CD14-positive monocyte (primary cell): ENCODE data around the gene FAM53B. TPM values are rescaled to one million over a fixed set of nuclear protein-coding genes. Genes with fewer than 3 reads are reported as not detected.

Experiments used
- DNase-seq, 3 donors: peaks; one replicate each; pipeline ENCODE4 v3.0.0-alpha.2; 2011 to 2022
- H2AFZ ChIP-seq: 2 replicates; pipeline ENCODE4 v1.6.0; 2012; ENCODE audit warnings: mild to moderate bottlenecking, low read depth, low read length, inconsistent platforms; ENCODE audit not compliant: insufficient read depth, poor library complexity, severe bottlenecking
- H3K27ac ChIP-seq, 2 donors: 1 replicate in 1 of 2; 2 replicates in 1 of 2; pipeline ENCODE4 v1.5.1; 2012 to 2013; ENCODE audit warnings: low read length in 2 of 2, control low read depth in 1 of 2, inconsistent platforms in 1 of 2, low read depth in 1 of 2, mild to moderate bottlenecking in 1 of 2
- H3K27me3 ChIP-seq, 2 donors: one replicate each; pipeline versions ENCODE4 v1.6.0 to v1.6.1; 2011 to 2013; ENCODE audit warnings: low read length in 2 of 2; ENCODE audit not compliant: control insufficient read depth in 2 of 2, insufficient read depth in 2 of 2
- H3K36me3 ChIP-seq, 2 donors: replicated peaks in 1 of 2; 1 replicate in 1 of 2; 2 replicates in 1 of 2; pipeline versions ENCODE4 v1.5.1 to v1.6.1; 2012 to 2013; ENCODE audit warnings: low read length in 2 of 2, control low read depth in 1 of 2, inconsistent platforms in 1 of 2, mild to moderate bottlenecking in 1 of 2; ENCODE audit not compliant: insufficient read depth in 2 of 2, control insufficient read depth in 1 of 2
- H3K4me1 ChIP-seq, 2 donors: 1 replicate in 1 of 2; 2 replicates in 1 of 2; pipeline versions ENCODE4 v1.5.1 to v1.6.1; 2012 to 2013; ENCODE audit warnings: low read length in 2 of 2, control low read depth in 1 of 2, inconsistent platforms in 1 of 2, mild to moderate bottlenecking in 1 of 2, moderate library complexity in 1 of 2; ENCODE audit not compliant: insufficient read depth in 2 of 2, control insufficient read depth in 1 of 2
- H3K4me2 ChIP-seq: replicated peaks from 2 replicates; pipeline ENCODE3; 2012; ENCODE audit warnings: low read length, moderate library complexity, mild to moderate bottlenecking; ENCODE audit not compliant: poor library complexity, severe bottlenecking; ENCODE audit errors: extremely low read depth
- H3K4me3 ChIP-seq, 3 experiments: fragments of 200-600 bp in 1 of 3; sonication (generic) in 1 of 3; replicated peaks in 1 of 3; 1 replicate in 2 of 3; 2 replicates in 1 of 3; pipeline ENCODE4 v1.5.1; 2011 to 2013; ENCODE audit warnings: low read length in 3 of 3, mild to moderate bottlenecking in 3 of 3, control low read depth in 2 of 3, low read depth in 2 of 3, inconsistent platforms in 1 of 3, moderate library complexity in 1 of 3
- H3K79me2 ChIP-seq: 2 replicates; pipeline ENCODE4 v1.6.0; 2012; ENCODE audit warnings: mild to moderate bottlenecking, control low read depth, inconsistent platforms, low read length, moderate library complexity; ENCODE audit not compliant: insufficient read depth
- H3K9ac ChIP-seq: 2 replicates; pipeline ENCODE4 v1.6.0; 2017; ENCODE audit warnings: low read length, mild to moderate bottlenecking; ENCODE audit not compliant: insufficient read depth, poor library complexity, severe bottlenecking
- H3K9me3 ChIP-seq, 2 donors: replicated peaks in 1 of 2; 1 replicate in 1 of 2; 2 replicates in 1 of 2; pipeline versions ENCODE4 v1.5.1 to v1.6.1; 2012 to 2013; ENCODE audit warnings: low read length in 2 of 2, control low read depth in 1 of 2; ENCODE audit not compliant: control insufficient read depth in 1 of 2, insufficient read depth in 1 of 2
- H4K20me1 ChIP-seq: 2 replicates; pipeline ENCODE4 v1.6.0; 2012; ENCODE audit warnings: mild to moderate bottlenecking, low read length, control low read depth, moderate library complexity; ENCODE audit not compliant: insufficient read depth
- H3K27ac Mint-ChIP-seq, 7 donors: one replicate each; pipeline ENCODE4 v1.8.0; 2020; ENCODE audit warnings: mild to moderate bottlenecking in 7 of 7, mixed read lengths in 7 of 7, moderate library complexity in 6 of 7, inconsistent platforms in 2 of 7
- H3K27me3 Mint-ChIP-seq, 3 donors: one replicate each; pipeline ENCODE4 v1.8.0; 2021 to 2022; ENCODE audit warnings: low read depth in 3 of 3, mild to moderate bottlenecking in 3 of 3, mixed read lengths in 3 of 3, moderate library complexity in 3 of 3, inconsistent platforms in 1 of 3
- H3K36me3 Mint-ChIP-seq, 2 donors: one replicate each; pipeline ENCODE4 v1.8.0; 2020; ENCODE audit warnings: mixed read lengths in 2 of 2, inconsistent platforms in 1 of 2, mild to moderate bottlenecking in 1 of 2
- H3K4me1 Mint-ChIP-seq: one replicate; pipeline ENCODE4 v1.8.0; 2020; ENCODE audit warnings: mild to moderate bottlenecking, mixed read lengths
- H3K4me3 Mint-ChIP-seq, 2 donors: one replicate each; pipeline ENCODE4 v1.8.0; 2020; ENCODE audit warnings: mild to moderate bottlenecking in 2 of 2, mixed read lengths in 2 of 2, moderate library complexity in 1 of 2
- H3K9me3 Mint-ChIP-seq, 7 donors: one replicate each; pipeline ENCODE4 v1.8.0; 2020 to 2022; ENCODE audit warnings: mixed read lengths in 7 of 7, mild to moderate bottlenecking in 6 of 7, moderate library complexity in 6 of 7, inconsistent platforms in 2 of 7
- CTCF ChIP-seq: fragments of 200-600 bp; IDR thresholded peaks from one replicate; pipeline ENCODE4 v1.8.0; 2022; ENCODE audit warnings: antibody characterized with exemption, mild to moderate bottlenecking
- WGBS: methylation state at CpG from one replicate; pipeline ENCODE4 v1.1.5; 2013; ENCODE audit warnings: missing lambda C conversion rate; ENCODE audit not compliant: insufficient coverage; 5-methylcytosine and 5-hydroxymethylcytosine counted together
- intact Hi-C, 2 donors: fragments of 100-400 bp; cut with micrococcal nuclease; formaldehyde crosslinking; loops; one replicate each; pipeline versions ENCODE4 v1.15.0 to v1.15.1; 2023
- polyA plus RNA-seq, 3 donors: library from polyadenylated mRNA; depleted of rRNA in 1 of 3; unstranded in 2 of 3; stranded (reverse) in 1 of 3; fragments of 300-500 nt in 2 of 3; fragments of >200 nt in 1 of 3; fragmentation: Illumina TruSeq in 2 of 3; gene quantifications; 1 replicate in 2 of 3; 2 replicates in 1 of 3; pipeline ENCODE4 v1.2.3, GENCODE V29; 2012 to 2021

Gene FAM53B
- polyA plus RNA-seq, 3 donors, result 5.8 to 23.3 (median 12.6) TPM

DNA sequence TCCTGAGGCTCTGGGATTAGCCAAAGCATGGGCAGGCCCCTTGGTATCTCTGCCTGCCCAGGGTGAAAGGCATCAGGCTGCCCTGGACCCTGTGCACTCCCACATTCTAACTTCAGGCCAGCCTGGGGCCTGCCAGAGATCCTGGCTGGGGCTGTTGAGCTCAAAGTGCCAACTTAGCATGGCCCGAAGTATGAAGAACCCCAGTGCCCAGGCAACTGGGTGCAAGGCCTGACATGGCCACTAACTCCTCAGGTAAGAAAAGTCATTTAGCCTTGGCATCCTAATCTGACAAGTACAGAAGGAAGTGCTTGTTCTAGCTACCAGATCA lies 43.2 kb downstream of the FAM53B start:
- H3K4me1 Mint-ChIP-seq, result peaks cover 66% of the 10 kb centered on the region
- H3K36me3 Mint-ChIP-seq, result peaks cover 76 to 81% of the 10 kb centered on the region in 2 donors
- Histone ChIP-seq H3K27ac (peak overlapping the region; percentile 85), H3K4me1 (peaks cover 59 to 62% of the 10 kb centered on the region in 2 donors), H3K4me2 (peak overlapping the region; percentile 31), H3K79me2 (peaks cover 83% of the 10 kb centered on the region), H4K20me1 (peaks cover 85% of the 10 kb centered on the region), H3K36me3 (peaks cover 41 to 53% of the 10 kb centered on the region in 2 donors), H3K9me3 (no peaks in the 10 kb centered on the region), H3K4me3 (peak overlapping the region in 1 of 3 experiments; percentile 29), H3K27me3 (no peaks in the 10 kb centered on the region), H3K9ac (peak overlapping the region; percentile 34), H2AFZ (no peak overlapping the region)
- no peaks in the 10 kb centered on the region for H3K9me3 Mint-ChIP-seq
- no peak overlapping the region for H3K4me3 Mint-ChIP-seq
- peak overlapping the region; percentile 90 to 98 (median 94) for H3K27ac Mint-ChIP-seq
- H3K27me3 Mint-ChIP-seq, result no peaks in the 10 kb centered on the region
- no peak for DNase-seq
- WGBS, result 83% methylated on average over 1 of the region's 1 CpG
- no peak for TF ChIP-seq CTCF
- intact Hi-C loops, result loop anchor here in 1 of 2 donors (5.0 kb wide), 1 partner anchor 41 kb away; the partner anchor contains the start of gene FAM53B

GRCh38 chr10:124700293-124701037 lies 43.7 kb downstream of the FAM53B start:
- peaks cover 59 to 61% of the 10 kb centered on the region in 2 donors for H3K4me1 ChIP-seq
- peaks cover 78% of the 10 kb centered on the region for H3K79me2 ChIP-seq
- H4K20me1 ChIP-seq, result peaks cover 79% of the 10 kb centered on the region
- H3K4me2 ChIP-seq, result peak overlapping the region; percentile 31
- peak overlapping the region; percentile 85 for H3K27ac ChIP-seq
- H3K27me3 ChIP-seq, result no peaks in the 10 kb centered on the region
- intact Hi-C loops, result loop anchor here in 1 of 2 donors (5.0 kb wide), 1 partner anchor 42 kb away; the partner anchor contains the start of gene FAM53B
- Mint-ChIP-seq H3K4me3 (peak overlapping the region in 1 of 2 donors; percentile 70), H3K4me1 (peaks cover 66% of the 10 kb centered on the region), H3K27me3 (no peaks in the 10 kb centered on the region), H3K36me3 (peaks cover 76 to 81% of the 10 kb centered on the region in 2 donors), H3K9me3 (no peaks in the 10 kb centered on the region), H3K27ac (peak overlapping the region; percentile 90 to 98 (median 94))
- no peak overlapping the region for H3K4me3 ChIP-seq
- peaks cover 41 to 53% of the 10 kb centered on the region in 2 donors for H3K36me3 ChIP-seq
- WGBS, result 32% methylated on average over 18 of the region's 26 CpGs
- H3K9ac ChIP-seq, result peak overlapping the region; percentile 34
- H3K9me3 ChIP-seq, result no peaks in the 10 kb centered on the region
- peak overlapping the region; percentile 6 for H2AFZ ChIP-seq
- peak in 2 of 3 donors; percentile 37 to 41 for DNase-seq
- no peak for TF ChIP-seq CTCF
